ENCODE measurements around the gene PCNX2.

DNA sequence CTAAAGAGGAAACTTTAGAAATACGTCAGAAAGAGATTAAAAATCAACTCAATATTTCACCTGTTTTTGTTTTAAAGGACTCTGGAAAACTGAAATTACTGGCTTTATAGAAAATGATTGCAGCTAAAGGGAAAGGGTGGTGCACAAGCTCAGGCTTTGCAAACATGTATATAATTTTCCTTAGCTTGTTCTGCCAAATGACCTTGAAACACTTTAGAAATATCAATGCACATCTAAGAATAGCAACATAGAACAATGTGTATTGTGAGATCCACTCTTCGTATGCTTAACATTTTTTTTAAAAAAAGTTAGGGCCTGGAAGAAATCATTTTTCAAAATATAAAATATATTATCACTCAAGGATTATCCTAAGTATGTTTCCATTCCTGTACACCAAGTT is 201.3 kb downstream of the PCNX2 start:
- no peak for TF ChIP-seq CTCF (IDR thresholded peaks at IDR 0.05)
- TF ChIP-seq ZFX (IDR thresholded peaks at IDR 0.05; ENCODE audit: borderline replicate concordance), result no peak

Data from 22Rv1 (cell line).